Measurements from ENCODE around the gene PITPNM3. TPM values are rescaled to one million over a fixed set of nuclear protein-coding genes. Genes with fewer than 3 reads are reported as not detected.

PITPNM3 gene
- total and polyA plus RNA-seq, 2 of the 13 experiments (the other 11 are each of a cell fraction or from before 2014, with no cell fraction given): 0.13 to 0.29 TPM

- TF ChIP-seq ZNF503 (CRISPR knock-in tag; IDR thresholded peaks at IDR 0.05): no peak
- TF ChIP-seq CREB1 (IDR thresholded peaks at IDR 0.05): peak; percentile 37; the same call in 1 of the 2 replicates
- TF ChIP-seq CREB1 (CRISPR knock-in tag; IDR thresholded peaks at IDR 0.05): peak; percentile 64; the same call in 1 of the 2 replicates
- TF ChIP-seq ZNF18 (CRISPR knock-in tag; IDR thresholded peaks at IDR 0.05; ENCODE audit: insufficient replicate concordance): peak; percentile 34
- 0 out of 2 replicates have a peak, but pooled peaks have one; percentile 39 for TF ChIP-seq ZBTB4 (CRISPR knock-in tag; IDR thresholded peaks at IDR 0.05; ENCODE audit: borderline replicate concordance)
- TF ChIP-seq RARG (CRISPR knock-in tag; IDR thresholded peaks at IDR 0.05; ENCODE audit: low read depth): no peak
- 0 out of 2 replicates have a peak, but pooled peaks have one; percentile 20 for TF ChIP-seq HIVEP1 (CRISPR knock-in tag; IDR thresholded peaks at IDR 0.05)
- TF ChIP-seq ZMAT3 (CRISPR knock-in tag; conservative IDR thresholded peaks at IDR 0.05): peak; percentile 74; the same call in 1 of the 2 replicates
- peak; percentile 74; the same call in 1 of the 2 replicates for TF ChIP-seq REPIN1 (CRISPR knock-in tag; IDR thresholded peaks at IDR 0.05; ENCODE audit: borderline replicate concordance, low read depth)
- peak; percentile 52; the same call in 1 of the 2 replicates for TF ChIP-seq THAP9 (CRISPR knock-in tag; IDR thresholded peaks at IDR 0.05; ENCODE audit: borderline replicate concordance)
- TF ChIP-seq, protein P1, sequence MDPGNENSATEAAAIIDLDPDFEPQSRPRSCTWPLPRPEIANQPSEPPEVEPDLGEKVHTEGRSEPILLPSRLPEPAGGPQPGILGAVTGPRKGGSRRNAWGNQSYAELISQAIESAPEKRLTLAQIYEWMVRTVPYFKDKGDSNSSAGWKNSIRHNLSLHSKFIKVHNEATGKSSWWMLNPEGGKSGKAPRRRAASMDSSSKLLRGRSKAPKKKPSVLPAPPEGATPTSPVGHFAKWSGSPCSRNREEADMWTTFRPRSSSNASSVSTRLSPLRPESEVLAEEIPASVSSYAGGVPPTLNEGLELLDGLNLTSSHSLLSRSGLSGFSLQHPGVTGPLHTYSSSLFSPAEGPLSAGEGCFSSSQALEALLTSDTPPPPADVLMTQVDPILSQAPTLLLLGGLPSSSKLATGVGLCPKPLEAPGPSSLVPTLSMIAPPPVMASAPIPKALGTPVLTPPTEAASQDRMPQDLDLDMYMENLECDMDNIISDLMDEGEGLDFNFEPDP (CRISPR knock-in tag; conservative IDR thresholded peaks at IDR 0.05): no peak
- TF ChIP-seq TFE3 (CRISPR knock-in tag; IDR thresholded peaks at IDR 0.05): peak; percentile 71
- peak; percentile 75; the same call in 1 of the 2 replicates for TF ChIP-seq TGIF2 (CRISPR knock-in tag; IDR thresholded peaks at IDR 0.05)
- peak; percentile 86 for TF ChIP-seq ZNF883 (CRISPR knock-in tag; IDR thresholded peaks at IDR 0.05; ENCODE audit: not compliant biosample characterization)
These were observed 112.4 kb downstream of the PITPNM3 start, which contains the start of gene PIMREG (continued) for GRCh38 chr17:6443692-6444570.

Measured in HepG2 (cell line).